ENCODE results near the gene MED20. TPM values are rescaled to one million over a fixed set of nuclear protein-coding genes. Genes with fewer than 3 reads are reported as not detected.

Gene MED20
- polyA plus RNA-seq, 1 donor (not counting 4 experiments of a cell fraction or from before 2014, with no cell fraction given), result 37.5 TPM

- no peak for FAIRE-seq
- dilution Hi-C loops (cut with MboI; ENCODE audit: extremely low pct_ligation_motif_present, low sequenced_read_pairs), result no loop called here
Measured at GRCh38 chr6:41960028-41960427, 39.1 kb upstream of the MED20 start.

GRCh38 chr6:41958022-41958856 is 37.3 kb upstream of the MED20 start:
- Histone ChIP-seq H2AFZ (ENCODE audit: control insufficient read depth, low read length) (no peak overlapping the region), H3K4me1 (ENCODE audit: control insufficient read depth, extremely low read depth, insufficient read depth, low read length) (peaks cover 6% of the 10 kb centered on the region), H3K4me3 (ENCODE audit: control insufficient read depth in 2 of 3, extremely low read depth in 1 of 3, insufficient read depth in 2 of 3, low read depth in 1 of 3, low read length in 3 of 3) (no peak overlapping the region), H3K36me3 (ENCODE audit: control insufficient read depth in 2 of 2, extremely low read depth in 1 of 2, insufficient read depth in 2 of 2, low read length in 2 of 2) (no peaks in the 10 kb centered on the region), H3K9ac (ENCODE audit: control insufficient read depth, extremely low read depth, insufficient read depth, low read length) (no peak overlapping the region), H3K79me2 (ENCODE audit: control insufficient read depth, insufficient read depth, low read length) (no peaks in the 10 kb centered on the region), H3K4me2 (ENCODE audit: control insufficient read depth, extremely low read depth, insufficient read depth, low read depth, low read length) (no peak overlapping the region), H3K27ac (ENCODE audit: control insufficient read depth, insufficient read depth, low read length) (no peak overlapping the region), H3K9me3 (ENCODE audit: control insufficient read depth, low read depth, low read length) (no peaks in the 10 kb centered on the region), H4K20me1 (ENCODE audit: control insufficient read depth, extremely low read depth, insufficient read depth, low read length) (no peaks in the 10 kb centered on the region), H3K9me1 (ENCODE audit: control insufficient read depth, extremely low read depth, insufficient read depth, low read length) (peaks cover 2% of the 10 kb centered on the region), H3K27me3 (ENCODE audit: control insufficient read depth, extremely low read depth, insufficient read depth, low read length) (no peaks in the 10 kb centered on the region)
- no peak for TF ChIP-seq CTCF (optimal IDR thresholded peaks at IDR 0.05 in 1 of 3, IDR thresholded peaks at IDR 0.05 in 1 of 3, conservative IDR thresholded peaks at IDR 0.05 in 1 of 3; ENCODE audit: extremely low read depth in 1 of 3, insufficient read depth in 2 of 3, low read length in 3 of 3)
- TF ChIP-seq EZH2 (IDR thresholded peaks at IDR 0.05; ENCODE audit: low read length), result no peak
- no peak for DNase-seq (ENCODE audit: low read depth, low spot score)
- dilution Hi-C loops (cut with MboI; ENCODE audit: extremely low pct_ligation_motif_present, low sequenced_read_pairs), result no loop called here
- FAIRE-seq, result no peak

More at GRCh38 chr6:41960028-41960427, 39.1 kb upstream of the MED20 start:
- Histone ChIP-seq H2AFZ (ENCODE audit: control insufficient read depth, low read length) (no peak overlapping the region), H3K4me2 (ENCODE audit: control insufficient read depth, extremely low read depth, insufficient read depth, low read depth, low read length) (no peak overlapping the region), H3K9me1 (ENCODE audit: control insufficient read depth, extremely low read depth, insufficient read depth, low read length) (peaks cover 2% of the 10 kb centered on the region), H3K27ac (ENCODE audit: control insufficient read depth, insufficient read depth, low read length) (no peak overlapping the region), H3K79me2 (ENCODE audit: control insufficient read depth, insufficient read depth, low read length) (no peaks in the 10 kb centered on the region), H3K4me3 (ENCODE audit: control insufficient read depth in 2 of 3, extremely low read depth in 1 of 3, insufficient read depth in 2 of 3, low read depth in 1 of 3, low read length in 3 of 3) (no peak overlapping the region), H3K9me3 (ENCODE audit: control insufficient read depth, low read depth, low read length) (no peaks in the 10 kb centered on the region), H4K20me1 (ENCODE audit: control insufficient read depth, extremely low read depth, insufficient read depth, low read length) (no peaks in the 10 kb centered on the region), H3K27me3 (ENCODE audit: control insufficient read depth, extremely low read depth, insufficient read depth, low read length) (no peaks in the 10 kb centered on the region), H3K36me3 (ENCODE audit: control insufficient read depth in 2 of 2, extremely low read depth in 1 of 2, insufficient read depth in 2 of 2, low read length in 2 of 2) (no peaks in the 10 kb centered on the region), H3K9ac (ENCODE audit: control insufficient read depth, extremely low read depth, insufficient read depth, low read length) (no peak overlapping the region), H3K4me1 (ENCODE audit: control insufficient read depth, extremely low read depth, insufficient read depth, low read length) (peaks cover 6% of the 10 kb centered on the region)
- DNase-seq (ENCODE audit: low read depth, low spot score), result no peak
- TF ChIP-seq EZH2 (IDR thresholded peaks at IDR 0.05; ENCODE audit: low read length) (no peak), CTCF (optimal IDR thresholded peaks at IDR 0.05 in 1 of 3, IDR thresholded peaks at IDR 0.05 in 1 of 3, conservative IDR thresholded peaks at IDR 0.05 in 1 of 3; ENCODE audit: extremely low read depth in 1 of 3, insufficient read depth in 2 of 3, low read length in 3 of 3) (no peak)
